Renal cortex interstitium (tissue), 3 donors: ENCODE results near the gene JAML. TPM values are rescaled to one million over a fixed set of nuclear protein-coding genes. Genes with fewer than 3 reads are reported as not detected.

Source experiments
- polyA plus RNA-seq, 3 donors: library from polyadenylated mRNA; unstranded; fragments of 120-200 nt; gene quantifications; one replicate each; pipeline ENCODE4 v1.2.1, GENCODE V29; 2013; ENCODE audit not compliant: insufficient read length in 3 of 3

Gene JAML
- polyA plus RNA-seq, 3 donors: 2.9 to 4.1 (median 2.9) TPM

Other genes starting within 250 kb of the JAML start
- 1 to 10 TPM; 2.2 to 4.5 (median 3.1) TPM for gene IL10RA, start 238.6 kb downstream of the JAML start, polyA plus RNA-seq
- gene TMPRSS4, start 147.9 kb downstream of the JAML start, polyA plus RNA-seq: 10 to 100 TPM; 20.1 to 46.6 (median 25.6) TPM
- under 1 TPM; 0.09 to 0.21 (median 0.11) TPM for gene SMIM35, start 138.0 kb downstream of the JAML start, polyA plus RNA-seq
- 1 to 10 TPM; 1.1 to 1.6 (median 1.2) TPM for gene SCN4B, start 72.2 kb downstream of the JAML start, polyA plus RNA-seq
- 1 to 10 TPM; 3.5 to 5.3 (median 3.9) TPM for gene SCN2B, start 48.4 kb downstream of the JAML start, polyA plus RNA-seq
- 1 to 10 TPM; 5.1 to 8.2 (median 6.8) TPM for gene MPZL3, start 27.4 kb upstream of the JAML start, polyA plus RNA-seq
- gene MPZL2, start 39.3 kb upstream of the JAML start, polyA plus RNA-seq: 10 to 100 TPM; 16.4 to 56.1 (median 21.3) TPM
- under 1 TPM; 0.36 to 0.48 (median 0.39) TPM for gene CD3E, start 79.7 kb upstream of the JAML start, polyA plus RNA-seq
- under 1 TPM in 2 of 3 donors, not detected in 1; 0.43 to 0.65 TPM for gene CD3D, start 117.7 kb upstream of the JAML start, polyA plus RNA-seq
- gene CD3G, start 119.3 kb upstream of the JAML start, polyA plus RNA-seq: under 1 TPM; 0.07 to 0.20 (median 0.17) TPM
- gene UBE4A, start 134.6 kb upstream of the JAML start, polyA plus RNA-seq: 10 to 100 TPM; 34.8 to 48.3 (median 43.1) TPM
- 100 to 1,000 TPM; 386 to 467 (median 459) TPM for gene ATP5MG, start 176.6 kb upstream of the JAML start, polyA plus RNA-seq
- gene KMT2A, start 211.5 kb upstream of the JAML start, polyA plus RNA-seq: 10 to 100 TPM; 43.7 to 47.3 (median 45.4) TPM